Right lobe of liver (tissue), 4 donors: ENCODE data around the gene PIM3.

Experiments
- POLR2A ChIP-seq: fragments of 450-650 bp; IDR thresholded peaks from one replicate; pipeline ENCODE4 v1.6.1; 2017; ENCODE audit warnings: antibody characterized with exemption, mild to moderate bottlenecking
- TF ChIP-seq, protein P1 (sequence below), 4 donors: fragments of 200-600 bp in 3 of 4; fragments of 450-650 bp in 1 of 4; IDR thresholded peaks; one replicate each; pipeline versions ENCODE4 v1.5.1 to v1.8.0; 2016 to 2022; ENCODE audit warnings: antibody characterized with exemption in 4 of 4, mild to moderate bottlenecking in 2 of 4
- donor health status: DM: no; HTN: no; CAD: no.
- donor health status: DM: no; HTN: no; CAD: no.
- donor health status: DM: no; HTN: yes; CAD: no.

DNA sequence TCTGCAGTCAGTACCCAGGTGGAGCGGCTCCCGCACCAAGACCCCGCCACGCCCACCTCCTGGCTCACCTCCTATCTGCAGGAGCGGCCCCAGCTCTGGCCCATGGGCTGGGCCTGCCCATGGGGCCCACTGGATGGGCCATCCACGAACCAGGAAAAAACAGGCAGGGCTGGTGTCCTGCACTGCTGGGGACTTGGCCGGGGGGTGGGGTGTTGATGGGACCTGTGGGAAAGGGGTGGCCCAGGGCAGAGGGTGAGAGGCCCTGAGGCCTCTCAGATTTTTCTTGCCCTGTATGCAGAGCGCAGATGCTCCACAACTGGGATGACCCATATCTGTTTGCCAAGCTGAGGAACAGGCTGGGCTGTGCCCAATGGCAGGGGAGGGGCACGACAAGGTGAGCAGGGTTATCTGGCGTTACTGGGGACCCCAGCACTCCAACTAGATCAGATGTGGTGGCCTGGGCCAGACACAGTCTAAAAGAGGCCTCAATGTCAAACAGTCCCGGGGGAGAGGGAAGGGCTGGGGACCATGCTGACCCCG, 2.7 kb upstream of the PIM3 start:
- TF ChIP-seq POLR2A: no peak
- TF ChIP-seq, protein P1, sequence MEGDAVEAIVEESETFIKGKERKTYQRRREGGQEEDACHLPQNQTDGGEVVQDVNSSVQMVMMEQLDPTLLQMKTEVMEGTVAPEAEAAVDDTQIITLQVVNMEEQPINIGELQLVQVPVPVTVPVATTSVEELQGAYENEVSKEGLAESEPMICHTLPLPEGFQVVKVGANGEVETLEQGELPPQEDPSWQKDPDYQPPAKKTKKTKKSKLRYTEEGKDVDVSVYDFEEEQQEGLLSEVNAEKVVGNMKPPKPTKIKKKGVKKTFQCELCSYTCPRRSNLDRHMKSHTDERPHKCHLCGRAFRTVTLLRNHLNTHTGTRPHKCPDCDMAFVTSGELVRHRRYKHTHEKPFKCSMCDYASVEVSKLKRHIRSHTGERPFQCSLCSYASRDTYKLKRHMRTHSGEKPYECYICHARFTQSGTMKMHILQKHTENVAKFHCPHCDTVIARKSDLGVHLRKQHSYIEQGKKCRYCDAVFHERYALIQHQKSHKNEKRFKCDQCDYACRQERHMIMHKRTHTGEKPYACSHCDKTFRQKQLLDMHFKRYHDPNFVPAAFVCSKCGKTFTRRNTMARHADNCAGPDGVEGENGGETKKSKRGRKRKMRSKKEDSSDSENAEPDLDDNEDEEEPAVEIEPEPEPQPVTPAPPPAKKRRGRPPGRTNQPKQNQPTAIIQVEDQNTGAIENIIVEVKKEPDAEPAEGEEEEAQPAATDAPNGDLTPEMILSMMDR (IDR thresholded peaks at IDR 0.05): no peak
